TTC549 (cell line): ENCODE results near the gene RSAD2.

Experiments used
- FAIRE-seq: peaks from 2 replicates; lab custom pipeline; 2012; peaks lifted over from hg19 to GRCh38; lab: Jason Lieb, UNC

Gene RSAD2

DNA sequence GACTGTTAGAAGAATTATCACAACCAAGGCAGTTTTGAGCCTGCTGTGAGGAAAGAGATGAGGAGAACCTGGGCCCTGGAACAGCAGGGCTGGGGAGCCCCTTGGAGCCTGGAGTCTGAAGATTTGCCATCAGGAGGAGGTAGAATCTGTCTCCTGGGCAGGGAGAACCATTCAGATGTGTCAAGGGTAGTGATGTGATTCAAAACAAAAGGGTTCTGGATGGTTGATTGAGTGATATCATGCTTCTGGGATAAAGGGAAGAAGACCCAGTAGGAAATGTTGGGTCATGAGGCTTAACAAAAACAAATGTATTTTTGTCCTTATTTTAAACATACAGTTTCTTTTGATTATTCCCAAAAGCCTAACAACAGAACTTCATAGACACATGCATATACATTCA is 68.2 kb downstream of the RSAD2 start:
- no peak for FAIRE-seq

DNA sequence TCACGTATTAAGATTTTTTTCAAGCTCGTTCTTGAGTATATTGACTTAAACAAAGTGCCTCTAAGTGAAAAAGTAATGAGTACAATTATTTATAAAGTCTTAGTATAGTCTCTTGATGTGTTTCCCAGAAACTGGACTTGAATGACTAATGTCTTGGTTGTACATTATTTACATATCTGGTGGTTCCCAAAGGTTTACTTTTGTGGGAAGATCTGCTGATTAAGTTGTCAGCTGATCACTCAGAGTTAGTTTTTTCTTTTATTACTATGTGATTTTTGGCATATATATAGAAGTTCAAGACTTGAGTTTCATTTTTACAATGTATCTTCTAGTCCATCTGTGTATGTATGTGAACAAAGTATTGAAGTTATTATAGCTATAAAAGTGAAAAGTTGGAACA is 69.1 kb downstream of the RSAD2 start:
- no peak for FAIRE-seq
